ENCODE data around the gene GAS7. TPM values are rescaled to one million over a fixed set of nuclear protein-coding genes. Genes with fewer than 3 reads are reported as not detected.

The GAS7 gene
- total RNA-seq, 1 experiment from 2014 or later, result 6.0 TPM

GRCh38 chr17:10001306-10001873 lies 197.0 kb downstream of the GAS7 start:
- H3K27ac Mint-ChIP-seq, result no peak overlapping the region
- H2BK15ac ChIP-seq (ENCODE audit: low read depth, low read length), result no peak overlapping the region
- no peak overlapping the region for H2BK120ac ChIP-seq (ENCODE audit: low read depth, low read length, poor library complexity, severe bottlenecking)
- H2BK5ac ChIP-seq (ENCODE audit: insufficient read length, low read length), result no peak overlapping the region
- no peak overlapping the region for H3K9ac ChIP-seq (ENCODE audit: extremely low read depth, insufficient read length, low read length)
- H3K23ac ChIP-seq (ENCODE audit: insufficient read length, low read depth, low read length), result no peak overlapping the region
- no peak overlapping the region for H3K4me2 ChIP-seq (ENCODE audit: insufficient read depth, insufficient read length, low read length)
- H3K9me3 Mint-ChIP-seq, result no peaks in the 10 kb centered on the region; a peak in 1 of 5 replicates
- H3K36me3 Mint-ChIP-seq (ENCODE audit: insufficient read depth in 1 of 3, low read depth in 3 of 3), result no peaks in the 10 kb centered on the region
- H2BK12ac ChIP-seq (ENCODE audit: insufficient read length, low read depth, low read length), result no peak overlapping the region
- no peak overlapping the region for H3K18ac ChIP-seq (ENCODE audit: insufficient read length, low read depth, low read length)
- H3K4ac ChIP-seq (ENCODE audit: low read depth, low read length), result no peak overlapping the region
- H3K79me1 ChIP-seq (ENCODE audit: insufficient read depth, low read depth, low read length, poor library complexity, severe bottlenecking), result no peaks in the 10 kb centered on the region
- H3K4me1 ChIP-seq (ENCODE audit: insufficient read depth, low read length), result no peaks in the 10 kb centered on the region
- H3K4me3 Mint-ChIP-seq, result no peak overlapping the region; a peak in 1 of 5 replicates
- H3K27ac ChIP-seq (ENCODE audit: insufficient read length, low read depth, low read length), result no peak overlapping the region
- H3K4me1 Mint-ChIP-seq, result peaks cover 6 to 10% of the 10 kb centered on the region in 2 experiments; a peak in 2 of 4 replicates
- H3T11ph ChIP-seq (ENCODE audit: low read length), result no peak overlapping the region
- H3K27me3 ChIP-seq (ENCODE audit: insufficient read depth, low read length), result no peaks in the 10 kb centered on the region
- no peak overlapping the region for H3K56ac ChIP-seq (ENCODE audit: insufficient read length, low read depth, low read length)
- H3K27me3 Mint-ChIP-seq (ENCODE audit: low read depth), result no peaks in the 10 kb centered on the region; the same call in 1 of the 2 replicates
- no peak overlapping the region for H4K5ac ChIP-seq (ENCODE audit: insufficient read length, low read depth, low read length)
- DNase-seq, result no peak
- H3K14ac ChIP-seq (ENCODE audit: insufficient read depth, low read length), result no peak overlapping the region
- H4K20me1 ChIP-seq (ENCODE audit: control insufficient read depth, insufficient read depth, insufficient read length), result no peaks in the 10 kb centered on the region
- no peaks in the 10 kb centered on the region for H3K9me3 ChIP-seq (ENCODE audit: control insufficient read depth, low read depth, low read length)
- H3K23me2 ChIP-seq (ENCODE audit: insufficient read length, low read depth, low read length, poor library complexity, severe bottlenecking), result no peaks in the 10 kb centered on the region
- H2AK5ac ChIP-seq (ENCODE audit: insufficient read length, low read length), result no peak overlapping the region
- no peak overlapping the region for H2AFZ ChIP-seq (ENCODE audit: low read length)
- H3K79me2 ChIP-seq (ENCODE audit: insufficient read depth, low read length), result no peaks in the 10 kb centered on the region
- no peak for TF ChIP-seq CTCF (conservative IDR thresholded peaks at IDR 0.05)
- H4K91ac ChIP-seq (ENCODE audit: insufficient read length, low read depth, low read length), result no peak overlapping the region
- no peak overlapping the region for H4K8ac ChIP-seq (replicated peaks; ENCODE audit: insufficient read length, low read depth, low read length)
- no peak overlapping the region for H2BK20ac ChIP-seq (ENCODE audit: low read depth, low read length, poor library complexity, severe bottlenecking)
- no CpG with 5 or more reads among the region's 6 CpGs for WGBS (ENCODE audit: extremely low coverage, insufficient read length, low lambda C conversion rate)
